Stimulated activated CD4-positive, alpha-beta T cell treated with anti-CD3 and anti-CD28 coated beads, TNF-alpha, amount 100 ng/mL, for 24 hours (primary cell): ENCODE data around the gene COL12A1.

ENCODE experiments used
- DNase-seq, 3 experiments: peaks; one replicate each; pipeline ENCODE4 v3.0.0-alpha.2; 2020; ENCODE audit warnings: low read depth in 3 of 3

Gene COL12A1

DNA sequence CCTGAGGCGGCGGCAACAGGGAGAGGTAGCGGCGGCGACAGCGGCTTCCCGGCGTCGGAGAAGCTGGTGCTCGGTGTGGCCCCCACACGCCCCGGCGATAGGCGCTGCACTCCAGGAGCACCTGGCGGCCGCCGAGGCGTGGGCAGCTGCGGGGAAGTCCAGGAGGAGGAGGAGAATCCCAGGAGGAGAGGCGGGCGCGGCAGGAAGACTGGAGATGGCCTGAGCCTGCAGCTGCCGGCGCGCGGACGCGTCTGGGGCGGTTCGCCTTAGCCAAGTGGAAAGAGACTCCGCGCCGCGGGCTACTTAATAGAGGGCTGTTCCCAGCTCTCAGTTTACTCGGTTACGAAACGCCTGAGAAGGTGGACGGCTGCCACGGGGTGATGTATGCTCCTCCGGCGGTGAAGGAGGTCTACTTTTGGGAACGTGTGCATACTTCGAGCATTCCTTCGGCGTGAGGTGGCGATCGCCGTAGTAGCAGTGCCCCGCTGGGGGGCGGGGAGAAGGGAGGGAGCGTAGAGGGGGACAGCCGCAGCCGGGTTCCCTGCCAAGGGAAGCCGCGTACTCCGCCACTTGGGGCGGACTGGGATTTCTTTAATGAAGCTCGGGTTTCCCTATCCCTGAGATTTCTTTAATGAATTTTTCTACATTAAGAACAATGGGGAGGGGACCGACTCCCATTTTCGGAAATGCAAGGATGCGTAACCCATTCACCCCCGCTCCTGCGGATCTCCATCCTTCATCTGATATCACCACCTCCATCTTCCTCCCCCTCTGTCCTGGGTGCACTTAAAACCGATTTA is at the start of gene COL12A1:
Gene COL12A1, minus strand, starts transcription at position 278 of the 800 bp plus-strand sequence. CDS start 3,261 bp downstream, outside the sequence.
- DNase-seq, result no peak

DNA sequence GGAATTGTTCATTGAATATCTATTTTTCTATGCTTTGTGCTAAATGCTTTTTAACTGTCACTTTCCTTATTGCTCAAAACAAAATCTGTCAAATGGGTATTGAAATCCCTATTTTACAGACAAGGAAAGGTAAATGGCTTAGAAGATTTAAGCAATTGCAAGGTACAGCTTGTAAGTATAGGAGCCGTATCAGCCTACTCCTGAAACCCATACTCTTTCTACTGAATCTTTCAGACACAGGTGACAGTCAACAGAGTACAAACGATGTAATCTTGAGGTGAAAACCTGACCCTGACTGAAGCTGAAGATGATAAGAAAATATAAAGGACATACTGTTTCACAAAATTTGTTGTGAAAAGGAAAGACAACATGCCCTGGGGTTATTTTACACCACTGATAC is 44.7 kb upstream of the COL12A1 start:
- DNase-seq, result no peak

DNA sequence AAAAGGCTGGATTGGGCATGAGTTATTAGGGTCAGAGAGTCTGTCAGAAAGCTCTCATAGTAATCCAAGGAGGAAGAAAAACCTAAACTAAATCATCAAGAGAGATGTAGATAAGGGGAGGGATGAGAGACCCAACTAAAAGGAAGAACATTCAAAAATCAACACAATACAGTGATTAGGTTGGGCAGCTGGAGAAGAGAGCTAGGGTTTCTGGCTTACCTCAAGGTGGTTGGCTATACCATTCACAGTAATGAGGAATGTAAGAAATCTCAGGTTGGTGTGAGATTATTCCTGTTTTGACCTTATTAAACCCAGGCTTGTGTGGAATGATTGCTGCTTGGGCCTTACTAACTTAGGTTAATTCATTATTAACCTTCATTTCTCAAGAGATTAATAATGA is 44.0 kb upstream of the COL12A1 start:
- DNase-seq, result no peak

DNA sequence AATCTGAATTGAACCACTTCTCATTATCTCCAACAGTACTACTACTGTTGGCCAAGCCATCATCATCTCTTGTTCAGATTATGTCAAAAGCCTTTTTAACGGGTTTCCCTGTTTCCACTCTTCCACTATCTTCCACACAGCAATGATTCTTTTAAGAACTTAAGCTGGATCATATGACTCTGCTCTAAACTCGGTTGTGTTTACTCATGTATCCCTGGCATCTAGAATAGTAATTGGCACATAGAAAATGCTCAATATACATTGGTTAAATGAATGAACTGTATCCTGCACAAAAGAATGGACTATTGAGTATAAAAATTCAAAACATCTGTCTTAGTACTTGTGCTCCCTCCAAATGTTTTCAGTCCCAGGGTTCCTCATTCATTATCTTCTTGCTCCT is 40.5 kb upstream of the COL12A1 start:
- DNase-seq, result no peak

DNA sequence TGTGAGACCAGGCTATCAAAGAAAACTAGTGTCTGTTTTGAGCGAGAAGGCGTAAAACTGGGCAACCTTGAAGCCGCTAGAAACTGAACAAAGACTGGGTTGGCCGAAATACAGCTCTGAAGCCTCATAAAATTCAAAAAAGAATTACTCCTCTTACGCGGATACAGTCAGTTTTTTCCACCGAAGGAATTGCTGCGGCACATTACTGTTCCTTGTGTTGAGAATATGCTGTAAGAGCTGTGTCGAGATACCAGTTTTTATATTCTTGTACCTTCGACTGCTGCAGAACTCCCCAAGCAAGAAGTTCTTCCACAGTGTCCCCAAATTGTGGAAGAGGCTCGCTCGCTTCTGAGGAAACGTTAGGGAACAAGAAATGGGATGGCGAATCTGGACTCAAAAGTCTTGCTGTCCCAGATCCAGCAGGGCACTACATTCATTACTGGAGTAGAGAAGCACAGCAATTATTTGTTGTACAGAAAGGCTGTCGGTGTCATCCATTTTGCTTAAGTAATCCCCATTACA is 38.3 kb upstream of the COL12A1 start:
- DNase-seq, result no peak

DNA sequence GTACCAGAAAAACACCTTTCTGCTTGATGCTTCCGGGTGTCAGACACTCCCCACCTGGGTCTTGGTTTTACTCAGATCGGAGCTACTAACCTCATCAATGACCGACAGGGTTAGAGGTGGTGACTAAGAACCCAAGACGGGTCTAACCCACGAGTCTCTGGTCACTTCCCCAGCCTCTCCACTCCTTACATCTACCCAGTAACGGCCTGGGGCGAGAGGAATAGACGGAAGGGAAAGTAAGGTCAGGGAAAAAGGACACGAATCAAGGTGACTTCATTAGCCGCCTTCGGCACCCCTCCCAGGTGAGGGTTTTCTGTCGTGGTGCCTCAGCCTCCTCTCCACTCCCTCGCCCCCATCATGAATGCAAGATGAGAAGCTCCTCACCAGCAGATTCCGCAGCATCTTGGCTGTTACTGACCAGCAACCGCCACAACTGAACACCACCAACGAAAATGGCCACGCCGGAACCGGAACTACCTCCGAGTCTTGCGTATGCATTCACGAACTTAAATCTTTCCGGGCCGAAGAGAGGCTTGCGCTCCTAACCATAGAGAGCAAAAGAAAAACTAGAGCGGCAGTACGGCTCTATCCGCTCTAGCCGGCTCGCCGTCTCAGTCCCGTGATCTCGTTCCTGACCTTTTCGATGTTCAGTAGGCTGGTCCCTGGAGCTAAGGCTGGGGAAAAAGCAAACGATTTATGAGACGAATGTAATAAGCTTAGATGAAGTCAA is 37.6 kb upstream of the COL12A1 start, which contains the start of gene COX7A2:
Gene COX7A2, minus strand, starts transcription at position 469 of the 730 bp plus-strand sequence. Its CDS starts 67 bp downstream, at position 402.
- DNase-seq, result peak; percentile 68 to 80 (median 80)

DNA sequence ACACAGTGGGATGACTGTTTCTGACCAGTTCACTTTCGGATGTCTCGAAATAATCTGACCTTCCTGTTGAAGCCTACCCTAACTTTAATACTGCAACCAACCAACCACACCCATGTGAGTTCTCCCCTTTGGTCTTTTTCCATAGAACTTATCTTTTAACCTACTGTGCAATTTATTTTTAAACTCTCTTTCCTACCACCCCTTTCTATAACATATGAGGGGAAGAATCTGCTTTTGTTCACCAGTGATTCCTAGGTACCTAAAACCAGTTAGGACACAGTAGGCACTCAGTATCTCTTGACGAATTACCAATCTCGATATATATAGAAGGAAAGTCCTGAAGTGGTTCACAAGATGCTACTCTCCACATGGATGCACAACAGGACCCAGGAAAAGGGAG is 30.8 kb upstream of the COL12A1 start:
- no peak for DNase-seq

DNA sequence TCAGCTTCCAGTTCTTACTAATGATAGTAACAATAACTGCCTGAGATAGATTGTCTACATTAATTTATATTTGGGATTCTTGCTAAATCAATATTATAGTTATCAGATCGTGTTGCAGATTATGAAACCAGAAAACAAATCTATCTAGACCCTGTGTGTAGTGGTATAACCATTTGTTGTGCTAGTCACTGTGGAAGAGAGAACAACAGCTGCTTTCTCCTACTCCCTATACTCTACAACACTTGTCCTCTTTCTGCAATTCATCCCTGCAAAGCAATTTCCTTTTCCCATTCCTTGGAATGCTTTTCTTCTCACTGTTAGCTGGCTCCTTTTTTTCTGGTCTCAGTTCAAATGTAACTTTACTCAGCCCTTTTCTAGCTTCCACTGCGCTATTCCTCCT is 29.4 kb upstream of the COL12A1 start:
- DNase-seq, result no peak

DNA sequence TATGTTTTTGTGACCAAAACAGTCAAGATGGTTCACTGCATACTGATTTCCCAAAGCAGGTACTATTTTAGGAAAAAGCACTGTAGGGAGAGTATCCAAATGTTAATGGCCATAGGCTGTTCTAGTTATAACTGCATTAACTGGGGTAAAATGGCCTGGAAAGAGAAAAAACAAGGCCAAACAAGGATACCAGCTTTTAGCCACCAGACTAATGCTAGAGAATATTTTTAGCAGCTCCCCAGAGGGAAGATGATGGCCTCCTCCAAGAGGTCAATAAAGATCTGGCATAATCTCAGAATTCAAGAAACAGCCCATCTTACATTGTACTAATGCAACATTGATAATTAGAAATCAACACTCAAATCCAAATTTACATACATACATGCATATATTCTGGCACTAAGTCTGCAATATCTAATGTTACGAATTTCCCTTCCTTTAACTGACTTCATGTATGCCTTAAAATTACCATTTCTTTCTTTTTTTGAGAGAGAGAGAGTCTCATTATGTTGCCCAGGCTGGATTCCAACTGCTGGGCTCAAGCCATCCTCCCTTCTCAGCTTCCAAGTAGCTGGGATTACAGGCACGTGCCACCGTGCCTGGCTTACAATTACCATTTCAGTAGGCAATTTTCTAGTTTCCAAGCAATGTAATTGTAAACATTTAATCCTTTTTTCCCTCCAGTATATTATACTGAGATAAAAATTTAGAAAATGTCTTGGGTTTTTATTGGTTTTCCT is 28.4 kb upstream of the COL12A1 start:
- DNase-seq, result no peak

DNA sequence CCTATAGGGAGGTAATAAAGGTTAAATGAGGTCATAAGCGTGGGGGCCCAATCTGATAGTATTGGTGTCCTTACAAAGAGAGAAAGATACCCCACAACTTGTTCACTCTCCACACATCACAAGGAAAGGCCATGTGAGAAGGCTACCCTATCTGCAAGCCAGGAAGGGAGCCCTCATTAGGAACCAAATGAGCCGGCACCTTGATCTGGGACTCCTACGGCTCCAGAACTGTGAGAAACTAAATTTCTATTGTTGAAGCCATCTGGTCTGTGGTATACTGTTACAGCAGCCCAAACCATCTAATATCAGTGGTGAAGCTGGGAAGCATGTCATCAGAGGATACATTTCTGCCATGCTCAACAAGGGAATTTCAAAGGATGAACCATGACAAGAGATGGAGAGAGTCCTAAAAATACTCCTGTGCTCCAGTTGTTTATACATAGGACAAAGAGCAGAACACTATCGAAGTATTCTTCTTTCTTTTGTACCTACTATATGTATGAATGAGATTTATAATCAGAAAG is 27.3 kb upstream of the COL12A1 start:
- DNase-seq, result no peak

DNA sequence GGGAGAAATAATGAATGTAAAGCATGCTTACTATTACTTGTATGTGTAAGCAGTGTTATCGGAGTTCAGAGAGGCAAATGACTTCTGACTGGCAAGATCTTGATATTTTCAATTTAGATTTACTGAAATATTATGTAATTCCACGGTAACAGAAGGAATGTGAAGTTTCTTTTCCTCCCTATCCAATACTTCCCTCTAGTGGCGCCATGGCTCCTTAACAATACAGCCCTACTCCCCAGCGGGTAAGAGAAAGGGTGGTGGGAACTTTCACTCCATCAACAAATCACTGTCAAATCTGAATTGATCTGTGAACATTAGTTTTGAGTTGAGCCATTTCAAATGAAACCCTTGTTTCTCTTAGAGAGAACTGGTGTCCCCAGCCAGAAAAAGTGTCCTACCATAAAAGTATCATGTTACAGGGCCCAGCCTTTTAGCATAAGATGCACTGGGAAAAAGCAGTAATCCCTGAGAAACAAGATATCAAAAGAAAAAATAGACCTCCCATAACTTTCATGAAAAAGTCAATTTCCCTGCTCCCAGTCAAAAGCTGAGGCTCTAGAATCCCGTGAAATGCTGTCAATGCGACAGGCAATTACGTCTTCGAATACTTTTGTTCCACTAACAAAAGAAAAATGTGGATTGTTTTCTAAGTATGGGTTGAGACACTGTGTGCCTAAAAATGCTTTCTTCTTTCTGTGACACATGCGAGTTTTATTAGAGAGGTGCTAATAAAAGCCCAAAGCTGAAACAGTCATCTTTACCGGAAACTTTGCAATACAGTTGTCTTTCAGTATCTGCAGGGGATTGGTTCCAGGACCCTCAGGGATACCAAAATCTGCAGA is 24.9 kb upstream of the COL12A1 start:
- no peak for DNase-seq

DNA sequence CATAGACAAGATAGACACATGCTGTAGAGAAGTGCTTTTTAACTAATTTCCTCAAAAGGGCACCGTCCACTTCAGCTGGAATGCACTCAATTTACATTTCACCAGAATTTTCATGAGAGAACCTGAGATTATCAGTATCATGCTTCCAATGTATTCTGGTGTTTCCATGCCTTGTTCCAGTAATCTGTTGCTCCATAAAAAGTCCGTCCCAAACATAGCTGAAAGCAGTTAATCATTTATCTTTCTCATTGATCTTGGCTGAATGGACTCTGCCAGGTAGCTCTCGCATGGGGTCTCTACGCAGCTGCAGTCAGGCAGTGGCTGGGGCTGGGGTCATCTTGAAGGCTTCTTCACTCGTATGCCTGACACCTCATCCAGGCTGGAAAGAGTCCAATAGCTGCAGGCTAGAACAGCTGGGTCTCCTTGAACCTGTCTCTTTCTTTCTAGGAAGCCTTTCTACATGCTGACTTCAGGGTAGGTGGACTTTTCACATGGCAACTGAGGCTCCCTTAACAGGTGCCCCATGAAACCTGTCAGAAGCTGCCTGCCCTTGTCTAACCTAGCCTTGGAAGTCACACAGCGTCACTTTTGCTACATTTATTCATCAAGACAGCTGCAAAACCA is 18.6 kb upstream of the COL12A1 start:
- DNase-seq, result no peak

DNA sequence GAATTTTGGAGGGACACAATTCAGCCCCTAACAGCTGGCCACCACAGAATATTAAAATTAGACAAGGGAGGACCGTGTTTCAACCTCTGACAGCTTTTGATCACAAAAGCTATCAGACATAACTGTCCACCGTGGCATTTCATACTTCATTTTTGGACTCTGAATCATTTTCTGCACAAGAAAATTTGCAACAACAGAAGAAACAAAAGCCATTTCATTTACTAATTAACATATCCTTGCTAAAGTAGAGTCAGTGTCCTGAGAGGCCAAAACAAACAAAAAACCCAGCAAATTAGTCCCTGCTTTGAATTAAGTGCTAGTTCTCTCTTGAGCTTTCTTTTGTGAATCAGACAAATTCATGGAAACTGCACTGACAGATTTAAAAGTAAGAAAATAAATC is 17.6 kb upstream of the COL12A1 start:
- DNase-seq, result no peak

DNA sequence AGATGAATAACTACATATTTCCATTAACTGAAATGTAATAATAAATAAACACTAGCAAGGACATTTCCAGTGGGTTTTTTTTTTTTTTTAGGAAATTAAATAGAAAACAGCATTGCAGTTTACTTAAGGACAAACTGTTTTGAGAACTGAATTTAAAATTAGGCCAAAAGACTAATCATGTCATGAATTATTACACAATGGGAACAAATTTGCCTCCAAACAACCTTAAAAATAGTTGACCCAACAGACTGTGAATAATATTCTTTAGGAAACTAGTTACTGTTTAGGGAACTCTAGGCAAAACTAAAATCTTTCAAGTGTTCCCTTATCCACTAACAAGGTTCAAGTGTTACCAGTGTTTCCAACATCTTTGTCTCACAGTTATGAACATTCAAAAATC is 16.4 kb upstream of the COL12A1 start:
- DNase-seq, result no peak

DNA sequence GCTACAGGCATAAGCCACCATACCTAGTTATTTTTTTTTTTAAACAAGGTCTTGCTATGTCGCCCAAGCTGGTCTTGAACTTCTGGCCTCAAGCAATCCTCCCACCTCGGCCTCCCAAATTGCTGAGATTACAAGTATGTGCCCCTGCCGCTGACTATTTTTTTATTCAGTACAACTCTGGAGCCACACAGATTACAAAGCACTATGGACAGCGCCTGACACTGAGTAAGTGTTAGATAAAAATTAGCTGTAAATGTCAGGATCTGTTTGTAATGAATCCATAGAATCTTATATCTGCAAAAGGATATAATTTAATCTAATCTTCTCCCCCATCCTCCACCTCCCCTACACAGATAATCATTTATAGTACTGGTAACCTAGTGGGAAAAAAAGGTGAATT is 15.3 kb upstream of the COL12A1 start:
- DNase-seq, result no peak

DNA sequence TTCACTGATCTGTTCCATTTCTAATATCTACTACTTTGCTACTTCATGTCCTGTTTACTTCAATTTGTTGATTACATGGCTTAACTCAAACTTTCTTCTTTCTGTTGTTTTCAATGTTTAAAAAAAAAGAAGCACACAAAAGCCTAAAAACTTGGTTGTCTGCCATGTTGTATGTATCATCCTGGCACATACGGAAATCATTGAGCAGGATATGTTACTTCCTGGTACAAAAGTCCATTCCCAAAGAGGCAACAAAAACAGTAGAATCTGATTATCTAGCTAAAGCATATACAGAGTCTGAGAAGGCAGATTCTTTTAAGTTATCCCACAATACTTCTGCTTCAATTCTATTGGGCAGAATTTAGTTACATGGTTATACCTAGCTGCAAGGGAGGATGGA is 14.5 kb upstream of the COL12A1 start:
- DNase-seq, result no peak

DNA sequence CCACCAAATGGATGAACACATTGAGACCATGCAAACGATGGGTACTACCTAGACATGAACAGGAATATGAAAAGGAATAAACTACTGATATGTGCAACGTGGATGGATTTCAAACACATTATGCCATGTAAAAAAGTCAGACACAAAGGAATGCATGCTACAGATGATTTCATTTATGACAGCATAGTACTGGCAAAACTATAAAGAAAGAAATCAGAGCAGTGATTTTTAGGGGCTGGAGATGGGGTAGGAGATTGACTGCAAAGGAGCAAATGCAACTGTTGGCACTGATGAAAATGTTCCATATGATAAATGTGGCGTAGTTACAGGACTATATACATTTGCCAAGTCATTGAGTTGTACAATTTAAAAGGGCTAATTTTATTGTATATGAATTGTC is 13.4 kb upstream of the COL12A1 start:
- no peak for DNase-seq

DNA sequence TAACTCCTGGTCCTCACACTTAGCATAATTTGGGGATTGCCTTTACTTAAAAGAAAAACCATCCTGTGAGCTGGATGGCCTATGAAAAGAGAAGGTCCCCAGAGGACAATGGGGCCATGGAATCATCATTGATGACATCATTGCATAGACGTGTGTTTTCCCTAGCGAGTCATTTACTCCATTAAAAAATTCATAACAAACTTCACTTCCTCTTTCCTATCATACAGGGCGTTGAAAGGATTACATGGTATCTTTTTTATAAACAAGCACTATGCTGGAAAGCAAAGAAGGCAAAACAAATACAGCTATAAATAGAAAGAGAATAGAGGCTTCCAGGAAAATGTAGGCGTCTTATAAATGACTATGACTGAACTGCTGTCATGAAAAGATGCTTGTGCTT is 11.3 kb upstream of the COL12A1 start:
- no peak for DNase-seq

DNA sequence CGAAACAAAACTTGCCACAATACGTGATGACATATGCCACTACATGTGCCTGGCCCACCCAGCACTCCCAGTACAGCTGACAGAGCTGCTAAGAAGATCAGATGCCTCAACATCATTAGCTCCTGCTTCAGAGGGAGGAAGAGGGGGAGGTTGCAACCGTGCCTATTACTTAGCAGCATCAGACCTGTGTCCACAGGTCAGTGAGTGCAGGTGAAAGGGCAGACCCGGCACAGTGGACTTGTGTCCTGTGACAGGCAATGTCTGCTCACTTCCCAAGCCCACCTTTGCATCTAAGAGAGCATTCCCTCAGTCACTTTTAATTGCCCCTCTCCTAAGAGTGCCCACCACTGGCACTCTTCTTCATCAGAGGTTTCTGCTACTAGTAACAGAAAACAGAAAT is 9.4 kb upstream of the COL12A1 start:
- DNase-seq, result no peak

DNA sequence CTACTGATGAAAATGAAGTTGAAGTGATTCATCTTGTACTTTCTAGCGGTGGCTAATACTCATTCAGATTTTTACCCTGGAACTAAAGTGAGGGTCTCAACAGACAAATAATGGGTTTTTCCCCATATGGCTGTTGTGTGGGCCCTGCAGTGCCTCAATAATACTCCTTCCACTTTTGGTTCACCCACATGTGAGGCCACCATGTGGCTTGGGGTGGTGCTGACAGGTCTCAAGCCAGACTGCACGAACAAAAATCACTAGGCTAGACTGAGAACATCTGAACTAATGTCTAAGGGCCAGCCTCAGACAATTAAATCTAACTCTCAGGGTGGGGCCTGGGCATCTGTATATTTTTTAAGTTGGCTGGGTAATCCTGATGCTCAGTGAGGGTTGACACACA is 7.9 kb upstream of the COL12A1 start:
- DNase-seq, result no peak

DNA sequence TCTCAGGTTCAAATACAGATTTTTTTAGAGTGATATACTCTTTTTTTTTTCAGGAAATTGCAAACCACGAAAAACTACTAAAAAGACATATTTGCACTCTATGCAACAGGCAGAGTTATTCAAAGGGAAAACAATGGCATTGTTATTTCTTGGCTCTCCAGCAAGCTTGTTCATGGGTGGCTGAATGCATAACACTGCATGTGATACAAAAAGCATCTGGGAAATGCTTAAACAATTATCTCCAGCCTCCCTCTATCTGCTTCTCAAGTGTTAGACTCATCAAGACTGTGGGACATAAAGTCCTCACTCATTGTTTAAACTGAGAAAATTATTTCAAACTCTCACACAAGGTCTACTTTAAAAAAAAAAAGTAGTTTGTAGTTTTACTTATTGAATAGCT is 7.3 kb upstream of the COL12A1 start:
- no peak for DNase-seq
